K562 (cell line): ENCODE data around the gene TAP2. TPM values are rescaled to one million over a fixed set of nuclear protein-coding genes. Genes with fewer than 3 reads are reported as not detected.

Experiments used
- ARID4B ChIP-seq: sonication (generic); formaldehyde crosslinking; IDR thresholded peaks from 2 replicates; pipeline ENCODE4 v1.8.0; 2022; ENCODE audit warnings: mild to moderate bottlenecking, missing genetic modification reagents
- ATF1 ChIP-seq, 2 experiments: fragments of 450-650 bp in 1 of 2; IDR thresholded peaks; 2 replicates each; pipeline ENCODE4 v1.6.1; 2016; ENCODE audit warnings: missing compliant biosample characterization in 1 of 2, missing genetic modification characterization in 1 of 2
- ATF6 ChIP-seq: sonication (generic); formaldehyde crosslinking; IDR thresholded peaks from 2 replicates; pipeline ENCODE4 v1.4.0; 2020; ENCODE audit warnings: mild to moderate bottlenecking, missing genetic modification reagents
- C11orf30 ChIP-seq: fragments of 450-650 bp; IDR thresholded peaks from 2 replicates; pipeline ENCODE4 v1.6.1; 2016; ENCODE audit warnings: low read depth, mild to moderate bottlenecking
- CBX2 ChIP-seq: fragments of 200-600 bp; sonication (generic); IDR thresholded peaks from one replicate; pipeline ENCODE4 v1.6.1; 2012; ENCODE audit warnings: mild to moderate bottlenecking, low read length, inconsistent platforms; ENCODE audit not compliant: insufficient read depth, poor library complexity, severe bottlenecking
- EZH2 ChIP-seq: IDR thresholded peaks from 2 replicates; pipeline ENCODE4 v1.6.1; 2012; ENCODE audit warnings: low read depth, mild to moderate bottlenecking, inconsistent platforms, low read length, borderline replicate concordance
- L3MBTL2 ChIP-seq: fragments of 450-650 bp; IDR thresholded peaks from 2 replicates; pipeline ENCODE4 v1.6.1; 2016; ENCODE audit warnings: mild to moderate bottlenecking, moderate library complexity
- MCM3 ChIP-seq: fragments of 450-650 bp; IDR thresholded peaks from 2 replicates; pipeline ENCODE4 v1.6.1; 2016
- NONO ChIP-seq, 2 experiments: fragments of 200-400 bp in 1 of 2; fragments of 450-650 bp in 1 of 2; formaldehyde crosslinking in 1 of 2; IDR thresholded peaks; 2 replicates each; pipeline ENCODE4 v1.6.1; 2017; ENCODE audit warnings: low read depth in 2 of 2, mild to moderate bottlenecking in 2 of 2, moderate library complexity in 2 of 2, low read length in 1 of 2
- PHTF2 ChIP-seq: fragments of 250-450 bp; sonication (Bioruptor Pico); IDR thresholded peaks from 2 replicates; pipeline ENCODE4 v1.5.0; 2021; ENCODE audit warnings: mild to moderate bottlenecking
- POLR2B ChIP-seq: fragments of 450-650 bp; IDR thresholded peaks from 2 replicates; pipeline ENCODE4 v1.6.1; 2018; ENCODE audit warnings: low read depth; ENCODE audit not compliant: partially characterized antibody
- RBFOX2 ChIP-seq: fragments of 200-400 bp; formaldehyde crosslinking; IDR thresholded peaks from 2 replicates; pipeline ENCODE4 v1.6.1; 2017; ENCODE audit warnings: low read depth, mild to moderate bottlenecking, low read length, moderate library complexity
- SIX5 ChIP-seq, 2 experiments: IDR thresholded peaks; 2 replicates each; pipeline ENCODE4 v1.6.1; 2011; ENCODE audit warnings: low read length in 2 of 2, borderline replicate concordance in 1 of 2, low read depth in 1 of 2, mild to moderate bottlenecking in 1 of 2, moderate library complexity in 1 of 2; ENCODE audit not compliant: insufficient read depth in 1 of 2
- ZNF174 ChIP-seq: fragments of 250-450 bp; sonication (Bioruptor Pico); IDR thresholded peaks from 2 replicates; pipeline ENCODE4 v1.4.0; 2020; ENCODE audit warnings: mild to moderate bottlenecking
- ZNF212 ChIP-seq: fragments of 450-650 bp; formaldehyde crosslinking; IDR thresholded peaks from 2 replicates; pipeline ENCODE4 v1.4.0; 2020; ENCODE audit warnings: mild to moderate bottlenecking
- ZNF695 ChIP-seq: fragments of 450-650 bp; formaldehyde crosslinking; IDR thresholded peaks from 2 replicates; pipeline ENCODE4 v1.4.0; 2020; ENCODE audit warnings: mild to moderate bottlenecking, moderate library complexity
- polyA plus RNA-seq, 8 experiments: library from polyadenylated mRNA; depleted of rRNA in 4 of 8; stranded (reverse) in 5 of 8; unstranded in 3 of 8; fragments of >200 nt; fragmentation: Nextera tagmentation in 2 of 8; fragmentation: Illumina TruSeq in 1 of 8; extraction: Ambion mirVana in 2 of 8; extraction: Trizol in 1 of 8; gene quantifications; 2 replicates each; pipeline versions ENCODE4 v1.2.1 to v1.2.3, GENCODE V29; 2011 to 2014; ENCODE audit warnings: inconsistent platforms in 1 of 8, missing spikeins in 1 of 8
- total RNA-seq, 7 experiments: library from RNA; depleted of rRNA in 6 of 7; stranded (reverse); fragments of >200 nt in 6 of 7; fragmentation: Illumina TruSeq in 2 of 7; extraction: Trizol in 2 of 7; gene quantifications; 2 replicates each; pipeline versions ENCODE4 v1.2.1 to v1.2.3, GENCODE V29; 2011 to 2021; ENCODE audit warnings: low replicate concordance in 1 of 7
- TF ChIP-seq, protein P1 (sequence below): fragments of 250-450 bp; sonication (Bioruptor Pico); IDR thresholded peaks from 2 replicates; pipeline ENCODE4 v1.5.0; 2021

TAP2 gene
- total and polyA plus RNA-seq, 9 of the 15 experiments (the other 6 are each of a cell fraction or from before 2014, with no cell fraction given), result 2.0 to 53.5 (median 19.6) TPM

DNA sequence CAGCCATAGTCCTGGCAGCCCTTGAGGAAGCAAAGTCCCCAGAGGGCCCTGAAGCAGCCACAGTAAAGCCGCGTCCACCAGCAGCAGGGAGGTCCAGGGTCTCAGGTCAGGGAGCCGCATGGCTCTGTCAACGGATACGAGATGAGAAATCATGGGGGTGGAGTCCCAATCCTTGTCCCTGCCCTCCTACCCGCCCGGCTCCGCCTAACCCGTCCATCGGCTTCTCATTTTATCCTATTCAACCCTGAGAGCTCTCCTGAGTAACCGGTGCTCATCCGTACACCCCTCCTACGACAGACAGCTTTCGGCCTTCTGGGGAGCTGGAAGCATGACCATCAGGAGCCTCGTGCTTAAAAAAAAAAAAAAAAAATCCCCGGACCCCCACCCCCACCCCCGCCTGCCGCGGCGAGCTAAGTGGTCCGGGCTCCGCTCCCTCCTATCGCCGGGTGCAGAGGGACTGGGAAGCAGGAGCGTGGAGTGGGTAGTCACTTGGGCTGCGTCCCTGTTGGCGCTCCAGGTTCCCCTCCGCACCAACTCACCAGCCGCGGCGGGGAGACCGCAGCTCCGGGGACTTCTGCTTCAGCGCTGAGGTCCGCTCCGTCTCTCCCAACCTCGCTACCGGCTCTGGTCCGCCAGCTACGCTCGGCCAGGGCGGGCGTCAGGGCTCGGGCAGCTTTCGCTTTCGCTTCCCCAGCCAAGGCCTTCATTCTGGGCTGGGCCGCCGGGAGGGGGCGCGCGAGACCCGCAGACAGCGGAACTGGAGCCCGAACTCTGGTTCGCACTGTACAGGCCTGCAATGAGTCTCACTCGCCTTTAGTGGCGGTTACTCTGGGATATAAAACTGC, at the start of gene TAP2 (continued):
- TF ChIP-seq POLR2B (peak; percentile 57), ZNF174 (CRISPR knock-in tag) (no peak), ZNF212 (CRISPR knock-in tag) (no peak), MCM3 (no peak), C11orf30 (no peak), EZH2 (no peak), ATF1 (CRISPR knock-in tag; IDR thresholded peaks at IDR 0.05) (no peak), ATF1 (tag; IDR thresholded peaks at IDR 0.05) (peak; percentile 67), CBX2 (no peak), PHTF2 (no peak), NONO (IDR thresholded peaks at IDR 0.05; ENCODE audit: low read depth in 2 of 2, low read length in 1 of 2) (no peak; a peak in 1 of 4 replicates), SIX5 (IDR thresholded peaks at IDR 0.05; ENCODE audit: borderline replicate concordance in 1 of 2, insufficient read depth in 1 of 2, low read depth in 1 of 2, low read length in 2 of 2) (no peak), ARID4B (CRISPR knock-in tag) (peak; percentile 97), L3MBTL2 (no peak; the same call in 1 of the 2 replicates), ZNF695 (CRISPR knock-in tag) (no peak), RBFOX2 (peak; percentile 84), ATF6 (no peak)
- TF ChIP-seq, protein P1, sequence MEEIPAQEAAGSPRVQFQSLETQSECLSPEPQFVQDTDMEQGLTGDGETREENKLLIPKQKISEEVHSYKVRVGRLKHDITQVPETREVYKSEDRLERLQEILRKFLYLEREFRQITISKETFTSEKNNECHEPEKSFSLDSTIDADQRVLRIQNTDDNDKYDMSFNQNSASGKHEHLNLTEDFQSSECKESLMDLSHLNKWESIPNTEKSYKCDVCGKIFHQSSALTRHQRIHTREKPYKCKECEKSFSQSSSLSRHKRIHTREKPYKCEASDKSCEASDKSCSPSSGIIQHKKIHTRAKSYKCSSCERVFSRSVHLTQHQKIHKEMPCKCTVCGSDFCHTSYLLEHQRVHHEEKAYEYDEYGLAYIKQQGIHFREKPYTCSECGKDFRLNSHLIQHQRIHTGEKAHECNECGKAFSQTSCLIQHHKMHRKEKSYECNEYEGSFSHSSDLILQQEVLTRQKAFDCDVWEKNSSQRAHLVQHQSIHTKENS (CRISPR knock-in tag), result no peak
